Measurements from ENCODE around the gene HOXD3. TPM values are rescaled to one million over a fixed set of nuclear protein-coding genes. Genes with fewer than 3 reads are reported as not detected.
A peak's percentile ranks its signal among the peaks of the same experiment; 100 is the strongest.

HOXD3 gene
- total RNA-seq, 4 donors from 2014 or later = 0.36 to 1.7 (median 0.64) TPM; not detected in 1

- Histone ChIP-seq H3K4me3 (peak overlapping the region; percentile 9 to 68 (median 42)), H3K9me3 (no peaks in the 10 kb centered on the region), H3K36me3 (no peaks in the 10 kb centered on the region), H3K27me3 (peaks cover 0 to 53% (median 36%) of the 10 kb centered on the region in 3 donors), H3K4me1 (peaks cover 10 to 15% of the 10 kb centered on the region in 2 donors), H3K27ac (peak overlapping the region; percentile 83 to 95 (median 86))
- in situ Hi-C loops (cut with MboI; ENCODE audit: low sequenced_read_pairs in 4 of 4) = loop anchor here in 3 of 4 donors (25.0 kb wide), 2 partner anchors 680 to 1030 kb away; no protein-coding TSS in a partner anchor
- TF ChIP-seq CTCF (IDR thresholded peaks at IDR 0.05 in 4 of 5, conservative IDR thresholded peaks at IDR 0.05 in 1 of 5) = no peak
- no peak for DNase-seq
- ATAC-seq = no peak
- intact Hi-C loops (cut with DNase I; ENCODE audit: low total_unique reads) = loop anchor here (5.0 kb wide), 1 partner anchor 130 kb away; the partner anchor contains the start of gene LNPK
Measured at GRCh38 chr2:176132205-176133171, 24.6 kb upstream of the HOXD3 start.

- Histone ChIP-seq H3K36me3 (no peaks in the 10 kb centered on the region), H3K27me3 (peaks cover 0 to 50% (median 30%) of the 10 kb centered on the region in 3 donors), H3K27ac (peak overlapping the region; percentile 83 to 95 (median 86)), H3K4me1 (peaks cover 15 to 19% of the 10 kb centered on the region in 2 donors), H3K4me3 (no peak overlapping the region), H3K9me3 (no peaks in the 10 kb centered on the region)
- TF ChIP-seq CTCF (IDR thresholded peaks at IDR 0.05 in 4 of 5, conservative IDR thresholded peaks at IDR 0.05 in 1 of 5) = no peak
- no peak for TF ChIP-seq POLR2A (IDR thresholded peaks at IDR 0.05)
- intact Hi-C loops (cut with DNase I; ENCODE audit: low total_unique reads) (loop anchor here (5.0 kb wide), 1 partner anchor 131 kb away; the partner anchor contains the start of gene LNPK), in situ Hi-C loops (cut with MboI; ENCODE audit: low sequenced_read_pairs in 4 of 4) (loop anchor here in 3 of 4 donors (25.0 kb wide), 2 partner anchors 679 to 1029 kb away; no protein-coding TSS in a partner anchor)
- no peak for DNase-seq
- ATAC-seq = no peak
Measured at GRCh38 chr2:176133389-176133788, 23.7 kb upstream of the HOXD3 start.

- in situ Hi-C loops (cut with MboI; ENCODE audit: low sequenced_read_pairs in 4 of 4) = loop anchor here in 3 of 4 donors (25.0 kb wide), 2 partner anchors 678 to 1028 kb away; no protein-coding TSS in a partner anchor
- H3K27me3 ChIP-seq = peaks cover 0 to 43% (median 25%) of the 10 kb centered on the region in 3 donors
Measured at GRCh38 chr2:176134035-176134434, 23.1 kb upstream of the HOXD3 start.

GRCh38 chr2:176135035-176135440 lies 22.1 kb upstream of the HOXD3 start:
- Histone ChIP-seq H3K36me3 (no peaks in the 10 kb centered on the region), H3K4me3 (no peak overlapping the region), H3K27me3 (peaks cover 0 to 45% (median 20%) of the 10 kb centered on the region in 3 donors), H3K9me3 (no peaks in the 10 kb centered on the region), H3K4me1 (peaks cover 12 to 19% of the 10 kb centered on the region in 2 donors), H3K27ac (peak overlapping the region; percentile 81 to 89 (median 86))
- in situ Hi-C loops (cut with MboI; ENCODE audit: low sequenced_read_pairs in 4 of 4) = loop anchor here in 3 of 4 donors (25.0 kb wide), 2 partner anchors 677 to 1027 kb away; no protein-coding TSS in a partner anchor
- no peak for DNase-seq
- intact Hi-C loops (cut with DNase I; ENCODE audit: low total_unique reads) = no loop called here
- ATAC-seq = no peak
- TF ChIP-seq POLR2A (IDR thresholded peaks at IDR 0.05) (no peak), CTCF (IDR thresholded peaks at IDR 0.05 in 4 of 5, conservative IDR thresholded peaks at IDR 0.05 in 1 of 5) (no peak)

More at GRCh38 chr2:176134035-176134434, 23.1 kb upstream of the HOXD3 start:
- no peak overlapping the region for H3K4me3 ChIP-seq
- no peak for TF ChIP-seq POLR2A (IDR thresholded peaks at IDR 0.05)
- no peak for TF ChIP-seq CTCF (IDR thresholded peaks at IDR 0.05 in 4 of 5, conservative IDR thresholded peaks at IDR 0.05 in 1 of 5)
- no peaks in the 10 kb centered on the region for H3K36me3 ChIP-seq
- no peak for ATAC-seq
- DNase-seq = no peak
- H3K4me1 ChIP-seq = peaks cover 12 to 19% of the 10 kb centered on the region in 2 donors
- H3K27ac ChIP-seq = peak overlapping the region in 2 of 4 donors; percentile 88 to 95
- intact Hi-C loops (cut with DNase I; ENCODE audit: low total_unique reads) = loop anchor here (5.0 kb wide), 1 partner anchor 132 kb away; the partner anchor contains the start of gene LNPK
- no peaks in the 10 kb centered on the region for H3K9me3 ChIP-seq
